EH (cell line): Measurements from ENCODE around the gene KCNJ15.

Source experiments
- DNase-seq: peaks from one replicate; pipeline ENCODE4 v3.0.0-alpha.2; 2015; ENCODE audit warnings: low read depth

The KCNJ15 gene

DNA sequence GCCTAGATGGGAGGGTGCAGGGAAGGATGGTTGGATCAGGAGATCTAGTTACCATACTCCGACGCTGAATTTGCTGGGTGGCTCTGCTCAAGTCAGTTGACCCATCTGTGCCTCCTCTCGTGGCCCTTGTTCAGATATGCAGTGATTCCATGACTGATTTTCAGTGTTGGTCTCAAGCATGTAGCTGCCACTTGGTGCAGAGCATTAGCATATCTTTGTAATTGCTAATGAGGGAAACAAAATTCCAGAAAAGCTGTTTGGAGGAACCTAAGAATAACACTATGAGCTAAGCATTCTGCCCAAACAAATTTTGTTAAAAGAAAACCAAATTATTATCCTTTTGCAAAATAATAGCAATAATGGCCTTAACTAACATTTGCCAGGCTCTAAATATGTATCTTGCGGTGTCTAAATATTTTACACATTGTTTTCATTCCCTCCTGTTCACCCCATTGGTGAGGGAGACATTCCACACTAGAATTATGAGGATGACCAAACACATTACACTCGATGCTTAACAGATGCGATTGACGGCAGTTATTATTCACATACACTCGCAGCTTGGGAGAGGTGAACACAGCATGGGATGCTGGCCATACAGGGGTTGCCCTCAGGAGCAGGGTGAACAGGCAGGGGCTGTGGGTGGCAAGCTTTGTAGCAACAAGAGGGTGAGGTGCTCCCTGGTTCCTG, 69.1 kb downstream of the KCNJ15 start:
- no peak for DNase-seq

GRCh38 chr21:38326429-38326828, 69.6 kb downstream of the KCNJ15 start:
- no peak for DNase-seq

DNA sequence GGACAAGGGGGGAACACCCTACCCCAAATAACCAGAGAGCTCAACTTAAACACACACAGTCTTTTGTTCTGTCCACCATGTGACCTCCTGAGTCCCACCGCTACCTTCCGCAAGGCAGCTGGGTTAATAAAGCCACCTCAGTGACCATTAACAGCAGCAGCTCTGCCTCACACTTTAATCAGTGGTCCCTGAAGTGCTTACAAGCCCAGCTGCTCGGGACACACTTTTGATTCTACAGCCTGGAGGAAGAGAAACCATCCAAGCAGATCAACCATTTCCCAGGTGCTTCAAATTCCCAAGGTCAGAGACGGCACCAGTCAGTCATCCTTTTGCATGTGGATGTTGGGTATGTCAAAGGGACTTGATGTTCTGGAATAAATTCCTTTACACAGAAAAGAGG, 70.1 kb downstream of the KCNJ15 start:
- DNase-seq, result no peak

- peak; percentile 35 for DNase-seq
Measured at GRCh38 chr21:38327984-38328383, 71.2 kb downstream of the KCNJ15 start.

DNA sequence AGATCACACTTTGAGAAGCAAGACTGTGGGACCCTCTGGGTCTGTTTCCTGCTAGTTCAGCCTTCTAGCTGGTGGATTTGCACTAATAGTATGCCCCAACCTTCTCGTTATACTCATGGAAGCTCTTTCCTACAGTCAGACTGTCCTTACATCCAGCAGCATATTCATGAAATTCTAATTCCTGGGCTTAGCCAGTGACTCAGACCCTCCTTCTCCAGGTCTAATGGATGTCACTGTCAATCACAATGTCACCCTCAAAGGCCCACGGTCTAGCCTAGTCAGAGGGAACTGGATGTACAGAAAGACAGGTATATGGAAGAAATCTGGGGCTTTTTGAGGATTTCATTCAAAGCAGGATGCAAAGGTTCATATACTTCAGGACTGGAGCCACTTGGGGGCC, 72.4 kb downstream of the KCNJ15 start:
- no peak for DNase-seq

DNA sequence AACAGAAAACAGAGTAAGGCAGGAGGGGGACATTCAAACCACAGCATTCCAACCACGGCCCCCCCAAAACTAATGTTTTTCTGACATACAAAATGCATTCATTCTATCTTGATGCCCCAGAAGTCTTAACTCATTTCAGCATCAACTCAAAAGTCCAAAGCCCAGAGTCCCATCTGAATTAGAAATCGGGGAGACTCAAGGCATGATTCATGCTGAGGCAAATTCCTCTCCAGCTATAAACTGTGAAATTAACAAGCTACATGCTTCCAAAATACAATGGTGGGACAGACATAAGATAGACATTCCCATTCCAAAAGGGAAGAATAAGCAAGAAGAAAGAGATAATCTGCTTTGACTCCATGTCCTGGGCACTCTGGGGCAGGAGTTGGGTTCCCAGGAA, 73.9 kb downstream of the KCNJ15 start:
- DNase-seq, result peak; percentile 62

- peak; percentile 42 for DNase-seq
Measured at GRCh38 chr21:38333301-38334272, 76.8 kb downstream of the KCNJ15 start.

- no peak for DNase-seq
Measured at GRCh38 chr21:38334866-38335265, 78.1 kb downstream of the KCNJ15 start.

GRCh38 chr21:38337793-38338192, 81.0 kb downstream of the KCNJ15 start:
- no peak for DNase-seq

DNA sequence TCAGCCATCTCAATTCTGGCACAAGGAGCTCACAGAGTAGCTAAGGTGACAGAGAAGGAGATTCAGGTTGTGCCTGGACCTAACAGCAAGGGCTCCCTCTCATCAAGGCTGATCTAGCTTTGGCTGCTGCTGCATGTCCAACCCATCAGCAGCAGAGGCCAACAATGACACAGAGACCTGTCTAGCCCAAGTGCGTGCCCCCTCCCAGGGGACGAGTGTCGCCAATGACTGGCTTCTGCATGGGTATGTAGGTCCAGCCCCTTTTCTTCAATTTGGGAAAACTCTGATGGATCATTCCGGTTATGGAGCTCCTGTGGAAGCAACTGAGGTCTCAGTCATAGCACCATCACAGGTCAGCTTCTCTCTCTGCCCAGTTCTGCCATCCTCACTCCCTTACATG, 83.3 kb downstream of the KCNJ15 start:
- DNase-seq, result no peak

- no peak for DNase-seq
Measured at GRCh38 chr21:38341546-38342012, 84.8 kb downstream of the KCNJ15 start.

DNA sequence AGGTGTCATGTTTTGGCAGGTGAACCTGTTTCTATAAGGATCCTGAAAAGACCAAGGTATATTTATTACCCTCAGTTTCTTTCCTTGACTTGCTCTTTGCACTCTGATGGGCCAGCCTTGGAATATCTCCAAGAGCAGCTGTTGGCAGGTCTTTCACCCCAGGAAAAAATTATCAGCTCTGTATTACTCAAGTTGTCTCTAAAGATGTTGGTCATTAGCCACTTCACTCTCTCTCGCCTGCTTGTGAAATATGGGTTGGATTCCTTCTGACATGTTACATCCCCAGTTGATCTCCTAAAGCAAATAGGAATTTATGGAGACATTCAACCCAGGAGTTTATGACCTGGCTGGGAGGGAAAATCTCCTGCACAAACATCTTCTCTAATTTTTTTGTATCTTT, 85.9 kb downstream of the KCNJ15 start:
- DNase-seq, result no peak

DNA sequence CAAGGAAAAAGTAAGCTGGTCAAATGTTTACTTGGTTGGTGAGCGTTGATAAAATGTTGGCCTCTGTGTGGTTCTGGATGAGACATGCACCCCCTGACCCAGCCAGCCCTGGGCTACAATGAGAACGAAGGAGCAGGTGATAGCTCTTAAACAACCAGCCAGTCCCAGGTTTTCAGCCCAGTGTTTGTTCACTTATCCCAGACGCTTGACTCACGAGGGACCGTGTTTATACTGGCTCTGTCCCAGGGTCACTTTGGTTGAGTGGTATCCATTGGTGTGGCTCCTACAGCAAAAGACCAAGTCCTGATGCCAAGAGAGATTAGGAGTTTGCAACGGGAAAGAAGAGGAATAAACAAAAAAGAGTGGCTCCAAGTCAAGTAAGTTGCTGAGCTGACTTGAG, 86.9 kb downstream of the KCNJ15 start:
- peak; percentile 66 for DNase-seq

GRCh38 chr21:38346286-38346685, 89.5 kb downstream of the KCNJ15 start:
- no peak for DNase-seq

- DNase-seq, result peak; percentile 49
Measured at GRCh38 chr21:38349111-38349746, 92.4 kb downstream of the KCNJ15 start.

- no peak for DNase-seq
Measured at GRCh38 chr21:38349977-38350376, 93.2 kb downstream of the KCNJ15 start.

- peak; percentile 34 for DNase-seq
Measured at GRCh38 chr21:38350684-38351083, 93.9 kb downstream of the KCNJ15 start.

DNA sequence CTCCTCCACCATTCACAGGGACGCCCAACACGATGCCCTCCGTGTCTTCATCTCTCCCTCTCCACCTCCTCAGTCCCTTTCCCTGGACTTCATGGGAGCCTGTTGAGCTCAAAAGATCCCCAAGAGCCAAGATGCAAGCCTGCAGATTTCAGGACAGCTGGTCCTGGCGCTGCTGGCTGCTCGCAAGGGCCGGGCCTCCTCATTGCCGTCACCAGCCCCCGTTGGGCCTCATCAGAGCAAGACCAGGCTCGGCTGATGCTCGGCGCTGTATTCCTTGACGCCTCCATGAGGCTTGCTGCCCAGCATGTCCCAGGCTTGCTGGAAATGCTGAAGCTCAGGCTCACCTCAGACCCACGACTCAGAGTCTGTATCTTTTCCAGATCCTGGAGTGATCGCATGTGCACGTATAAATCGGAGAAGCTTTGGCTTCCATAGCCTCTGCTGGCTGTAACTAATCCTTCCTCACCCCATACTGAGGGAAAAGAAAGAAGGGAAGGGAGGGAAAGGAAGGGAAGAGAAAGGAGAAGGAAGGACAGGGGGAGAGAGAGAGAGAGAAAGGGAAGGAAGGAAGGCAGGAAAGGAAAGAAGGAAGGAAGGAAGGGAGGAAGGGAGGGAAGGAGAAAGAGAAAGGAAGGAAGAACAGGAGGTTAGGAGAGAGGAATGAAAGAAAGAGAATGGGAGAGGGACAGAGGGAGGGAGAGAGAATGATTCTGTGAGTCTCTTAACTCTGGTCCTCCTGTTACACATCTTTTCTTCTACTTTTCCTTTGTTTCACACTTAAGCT, 94.6 kb downstream of the KCNJ15 start:
- DNase-seq, result peak; percentile 13

DNA sequence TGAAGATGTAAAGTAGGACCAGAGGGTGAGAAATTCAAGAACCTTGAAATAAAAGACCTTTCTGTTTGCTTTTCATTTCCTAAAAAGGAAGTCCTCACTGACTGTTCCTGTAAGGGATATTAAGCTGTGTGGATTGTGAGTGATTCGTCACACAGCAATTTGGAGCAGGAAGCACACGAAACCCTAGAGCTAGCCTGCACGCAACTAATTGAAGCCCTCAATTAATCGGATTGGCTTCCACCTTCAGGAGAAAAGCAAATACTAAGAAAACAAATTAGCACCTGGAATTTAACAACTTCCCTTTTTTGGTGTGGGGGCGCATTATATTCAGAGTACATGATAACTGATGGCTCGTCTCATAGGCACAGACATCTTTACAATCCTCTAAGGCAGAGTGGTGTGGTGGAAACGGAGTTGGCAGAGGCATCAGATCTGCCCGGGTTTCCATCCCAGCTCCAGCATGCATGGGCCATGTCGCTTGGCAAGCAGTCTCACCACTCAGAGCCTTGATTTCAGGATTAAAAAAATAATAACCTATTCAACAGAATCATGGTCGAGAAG, 95.2 kb downstream of the KCNJ15 start:
- peak; percentile 92 for DNase-seq

DNA sequence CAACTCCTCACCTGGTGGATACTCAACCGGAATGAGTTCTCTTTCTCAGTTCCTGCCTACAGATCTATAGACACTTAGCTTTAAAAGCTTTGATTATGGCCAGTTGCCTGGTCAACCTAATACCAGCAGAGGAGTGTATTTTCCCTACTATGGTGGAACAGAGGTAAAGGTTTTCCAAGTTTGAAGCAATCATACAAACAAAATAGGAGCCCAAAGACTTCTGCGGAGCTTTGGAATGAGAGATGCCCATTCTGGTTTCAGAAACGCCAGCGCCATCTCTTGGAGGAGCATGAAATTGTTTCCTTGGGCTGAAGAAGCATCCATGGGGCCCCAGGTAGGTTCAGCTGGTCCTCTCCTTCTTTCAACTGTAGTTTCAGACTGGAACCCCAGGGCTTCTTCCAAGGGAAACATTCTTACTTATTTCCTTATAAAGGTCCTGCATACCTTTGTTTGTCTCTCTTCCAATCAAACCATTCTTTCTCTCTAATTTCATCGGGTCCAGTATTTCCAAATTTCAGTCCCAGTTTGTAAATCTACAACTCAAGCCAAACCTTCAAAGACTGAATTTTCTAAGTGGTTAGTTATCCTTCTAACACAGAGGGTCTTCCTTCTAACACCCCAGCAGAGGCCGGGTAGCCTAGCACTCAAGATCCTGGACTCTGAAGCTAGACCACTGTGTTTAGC, 95.9 kb downstream of the KCNJ15 start:
- peak; percentile 76 for DNase-seq

- no peak for DNase-seq
Measured at GRCh38 chr21:38354231-38354630, 97.4 kb downstream of the KCNJ15 start.
